Subcutaneous abdominal adipose tissue (tissue), 5 donors: ENCODE data around the gene HOXB3.
A peak's percentile ranks its signal among the peaks of the same experiment; 100 is the strongest.

Experiments
- H3K27ac ChIP-seq: one replicate; pipeline ENCODE4 v1.7.0; 2013; ENCODE audit warnings: low read depth, mild to moderate bottlenecking, inconsistent platforms, low read length, moderate library complexity
- H3K27me3 ChIP-seq, 5 donors: one replicate each; pipeline ENCODE4 v1.7.0; 2013; ENCODE audit warnings: low read length in 5 of 5, inconsistent platforms in 1 of 5; ENCODE audit not compliant: control insufficient read depth in 5 of 5, insufficient read depth in 4 of 5
- H3K36me3 ChIP-seq, 5 donors: one replicate each; pipeline ENCODE4 v1.7.0; 2013; ENCODE audit warnings: low read length in 5 of 5; ENCODE audit not compliant: control insufficient read depth in 5 of 5, insufficient read depth in 5 of 5
- H3K4me1 ChIP-seq, 5 donors: one replicate each; pipeline ENCODE4 v1.7.0; 2013; ENCODE audit warnings: low read length in 5 of 5, mild to moderate bottlenecking in 3 of 5, moderate library complexity in 1 of 5; ENCODE audit not compliant: control insufficient read depth in 5 of 5, insufficient read depth in 5 of 5
- H3K4me3 ChIP-seq, 5 donors: one replicate each; pipeline ENCODE4 v1.7.0; 2013; ENCODE audit warnings: low read length in 5 of 5, low read depth in 1 of 5
- H3K9ac ChIP-seq, 5 donors: one replicate each; pipeline ENCODE4 v1.7.0; 2013; ENCODE audit warnings: low read length in 5 of 5, mild to moderate bottlenecking in 4 of 5, moderate library complexity in 3 of 5
- H3K9me3 ChIP-seq, 5 donors: one replicate each; pipeline ENCODE4 v1.7.0; 2013; ENCODE audit warnings: low read length in 5 of 5; ENCODE audit not compliant: control insufficient read depth in 5 of 5
- donor health status: healthy.
- donor health status: healthy.
- donor health status: healthy.
- donor health status: healthy.
- donor health status: healthy.

The HOXB3 gene

GRCh38 chr17:48528936-48529682 is 60.9 kb downstream of the HOXB3 start:
- peaks cover 0 to 6% (median 2%) of the 10 kb centered on the region in 5 donors for H3K27me3 ChIP-seq
- H3K9me3 ChIP-seq, result no peaks in the 10 kb centered on the region
- H3K9ac ChIP-seq, result no peak overlapping the region
- no peaks in the 10 kb centered on the region for H3K36me3 ChIP-seq
- H3K4me1 ChIP-seq, result peaks cover 0 to 5% (median 4%) of the 10 kb centered on the region in 5 donors
- no peak overlapping the region for H3K4me3 ChIP-seq
- no peak overlapping the region for H3K27ac ChIP-seq

- Histone ChIP-seq H3K27me3 (peaks cover 0 to 6% (median 2%) of the 10 kb centered on the region in 5 donors), H3K27ac (no peak overlapping the region), H3K4me1 (peaks cover 0 to 5% (median 4%) of the 10 kb centered on the region in 5 donors), H3K4me3 (no peak overlapping the region), H3K9me3 (no peaks in the 10 kb centered on the region), H3K36me3 (no peaks in the 10 kb centered on the region), H3K9ac (no peak overlapping the region)
Measured at GRCh38 chr17:48528153-48528935, 61.7 kb downstream of the HOXB3 start.

GRCh38 chr17:48527547-48527932 is 62.5 kb downstream of the HOXB3 start:
- Histone ChIP-seq H3K9ac (no peak overlapping the region), H3K4me1 (peaks cover 0 to 5% (median 4%) of the 10 kb centered on the region in 5 donors), H3K27me3 (peaks cover 0 to 6% (median 2%) of the 10 kb centered on the region in 5 donors), H3K4me3 (peak overlapping the region in 1 of 5 donors; percentile 41), H3K36me3 (no peaks in the 10 kb centered on the region), H3K9me3 (no peaks in the 10 kb centered on the region), H3K27ac (no peak overlapping the region)

- H3K9me3 ChIP-seq, result no peaks in the 10 kb centered on the region
- peaks cover 0 to 7% (median 5%) of the 10 kb centered on the region in 5 donors for H3K4me1 ChIP-seq
- no peak overlapping the region for H3K27ac ChIP-seq
- H3K36me3 ChIP-seq, result no peaks in the 10 kb centered on the region
- no peak overlapping the region for H3K9ac ChIP-seq
- peaks cover 0 to 6% (median 2%) of the 10 kb centered on the region in 5 donors for H3K27me3 ChIP-seq
- H3K4me3 ChIP-seq, result peak overlapping the region in 2 of 5 donors; percentile 30 to 41
Measured at GRCh38 chr17:48526608-48527546, 63.2 kb downstream of the HOXB3 start.

DNA sequence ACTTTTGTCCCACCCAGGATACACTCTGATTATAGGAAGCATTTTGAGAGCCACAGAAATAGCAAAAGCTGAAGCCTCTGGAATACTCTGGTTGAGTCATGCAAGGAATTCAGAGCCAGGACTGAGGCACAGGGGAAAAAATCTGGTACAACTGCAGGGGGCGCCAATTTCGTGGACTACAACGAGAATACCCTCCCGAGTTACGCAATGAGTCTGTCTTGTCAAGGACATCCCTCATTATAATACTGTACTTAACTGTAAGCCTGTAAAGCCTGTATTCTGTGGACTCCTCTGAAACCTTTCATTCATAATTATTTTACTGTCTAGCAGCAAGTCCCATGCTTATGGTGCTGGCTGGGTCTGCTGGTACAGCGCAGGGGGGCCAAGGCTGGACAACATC is 67.0 kb downstream of the HOXB3 start:
- H3K27me3 ChIP-seq, result peaks cover 0 to 6% (median 3%) of the 10 kb centered on the region in 5 donors
- no peaks in the 10 kb centered on the region for H3K36me3 ChIP-seq
- H3K27ac ChIP-seq, result no peak overlapping the region
- H3K9ac ChIP-seq, result no peak overlapping the region
- no peak overlapping the region for H3K4me3 ChIP-seq
- H3K9me3 ChIP-seq, result no peaks in the 10 kb centered on the region
- peaks cover 0 to 7% (median 5%) of the 10 kb centered on the region in 5 donors for H3K4me1 ChIP-seq

GRCh38 chr17:48522031-48522653 is 67.9 kb downstream of the HOXB3 start:
- H3K27me3 ChIP-seq, result peaks cover 0 to 6% (median 3%) of the 10 kb centered on the region in 5 donors
- H3K27ac ChIP-seq, result no peak overlapping the region
- peaks cover 0 to 7% (median 5%) of the 10 kb centered on the region in 5 donors for H3K4me1 ChIP-seq
- H3K9me3 ChIP-seq, result no peaks in the 10 kb centered on the region
- H3K4me3 ChIP-seq, result no peak overlapping the region
- H3K36me3 ChIP-seq, result no peaks in the 10 kb centered on the region
- H3K9ac ChIP-seq, result no peak overlapping the region

DNA sequence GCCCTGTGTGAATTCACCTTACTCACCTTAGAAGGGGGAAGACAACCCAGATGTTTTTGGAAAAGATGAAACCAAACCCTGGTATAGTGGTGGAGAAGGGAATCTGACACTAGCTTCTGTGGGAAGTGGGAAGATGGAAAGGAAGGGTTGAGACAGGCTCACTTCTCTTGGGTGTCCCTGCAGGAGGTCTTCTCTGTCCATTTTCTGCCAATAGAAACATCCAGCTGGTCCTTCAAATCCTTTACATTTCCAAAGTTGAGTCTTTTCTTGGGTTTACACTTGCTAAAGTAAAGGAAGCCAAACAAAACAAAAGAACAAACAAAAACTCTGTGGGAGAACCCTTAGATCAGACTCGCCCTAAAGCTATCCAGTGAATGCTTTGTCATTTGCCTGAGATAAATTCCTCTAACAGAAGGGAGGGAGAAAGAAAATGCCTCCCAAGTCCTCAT is 69.4 kb downstream of the HOXB3 start:
- Histone ChIP-seq H3K9me3 (no peaks in the 10 kb centered on the region), H3K4me1 (peaks cover 0 to 3% (median 0%) of the 10 kb centered on the region in 5 donors), H3K4me3 (no peak overlapping the region), H3K9ac (no peak overlapping the region), H3K27me3 (peaks cover 0 to 2% (median 0%) of the 10 kb centered on the region in 5 donors), H3K27ac (no peak overlapping the region), H3K36me3 (no peaks in the 10 kb centered on the region)

DNA sequence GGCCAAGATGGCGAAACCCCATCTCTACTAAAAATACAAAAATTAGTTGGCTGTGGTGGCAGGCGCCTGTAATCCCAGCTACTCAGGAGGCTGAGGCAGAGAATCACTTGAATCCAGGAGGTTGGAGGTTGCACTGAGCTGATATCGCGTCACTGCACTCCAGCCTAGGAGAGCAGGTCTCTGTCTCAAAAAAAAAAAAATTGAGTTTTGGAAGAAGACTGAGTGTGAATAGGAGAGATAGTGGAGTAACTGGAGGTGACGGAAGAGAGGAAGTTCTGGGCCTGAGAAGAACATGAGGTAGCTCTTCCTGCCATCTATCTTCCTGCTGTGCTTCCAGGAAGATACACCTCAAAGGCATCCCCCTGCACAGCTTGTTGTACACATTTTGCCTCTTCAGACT is 70.6 kb downstream of the HOXB3 start:
- peaks cover 0 to 3% (median 0%) of the 10 kb centered on the region in 5 donors for H3K27me3 ChIP-seq
- H3K9me3 ChIP-seq, result no peaks in the 10 kb centered on the region
- no peak overlapping the region for H3K4me3 ChIP-seq
- H3K4me1 ChIP-seq, result peaks cover 0 to 3% (median 0%) of the 10 kb centered on the region in 5 donors
- H3K9ac ChIP-seq, result no peak overlapping the region
- H3K27ac ChIP-seq, result no peak overlapping the region
- H3K36me3 ChIP-seq, result no peaks in the 10 kb centered on the region

DNA sequence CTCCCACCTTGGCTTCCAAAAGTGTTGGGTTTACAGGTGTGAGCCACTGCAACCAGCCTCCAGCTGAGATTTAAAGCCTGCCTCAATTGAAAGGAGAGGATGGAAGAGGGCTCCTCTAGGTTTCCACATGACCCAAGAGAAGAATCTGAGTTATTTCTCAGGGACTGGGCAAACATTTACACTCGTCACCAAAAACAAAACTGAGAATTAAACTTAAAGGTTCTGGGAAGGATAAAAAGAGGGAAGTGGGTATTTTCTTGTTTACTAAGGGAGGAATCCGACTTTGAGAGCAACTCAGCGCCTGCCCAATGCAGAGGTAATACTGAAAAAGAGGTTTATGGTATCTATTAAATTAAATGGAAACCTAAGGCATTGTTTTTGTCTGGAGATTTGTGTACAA is 72.6 kb downstream of the HOXB3 start:
- Histone ChIP-seq H3K4me3 (no peak overlapping the region), H3K9me3 (no peaks in the 10 kb centered on the region), H3K36me3 (no peaks in the 10 kb centered on the region), H3K27me3 (peaks cover 0 to 7% (median 2%) of the 10 kb centered on the region in 5 donors), H3K4me1 (peaks cover 0 to 3% (median 0%) of the 10 kb centered on the region in 5 donors), H3K9ac (no peak overlapping the region), H3K27ac (no peak overlapping the region)
